GM23338 (cell line): ENCODE results near the gene EIF3B. TPM values are rescaled to one million over a fixed set of nuclear protein-coding genes. Genes with fewer than 3 reads are reported as not detected.

ENCODE experiments used
- ATAC-seq: fragments of 200-7000 bp; cut with Tn5 transposase; 3 replicates; pipeline ENCODE4 v1.9.1; 2020
- DNase-seq: peaks from one replicate; pipeline ENCODE4 v3.0.0-alpha.2; 2015; ENCODE audit warnings: low spot score
- H2AFZ ChIP-seq: fragments of 200-600 bp; sonication (generic); 2 replicates; pipeline ENCODE4 v1.8.0; 2016; ENCODE audit warnings: antibody characterized with exemption, mild to moderate bottlenecking, moderate library complexity
- H3F3A ChIP-seq: fragments of 200-600 bp; sonication (generic); replicated peaks from 2 replicates; pipeline ENCODE4 v1.8.0; 2017; ENCODE audit warnings: antibody characterized with exemption, mixed run types, low read depth
- H3K27ac ChIP-seq: fragments of 200-600 bp; sonication (generic); 2 replicates; pipeline ENCODE4 v1.6.1; 2016; ENCODE audit warnings: low read depth
- H3K27me3 ChIP-seq: fragments of 200-600 bp; sonication (generic); 2 replicates; pipeline ENCODE4 v1.8.0; 2016; ENCODE audit warnings: mild to moderate bottlenecking, mixed run types, moderate library complexity; ENCODE audit not compliant: insufficient read depth
- H3K36me3 ChIP-seq: fragments of 200-600 bp; sonication (generic); 2 replicates; pipeline ENCODE4 v1.8.0; 2016; ENCODE audit warnings: mild to moderate bottlenecking; ENCODE audit not compliant: insufficient read depth
- H3K4me1 ChIP-seq: fragments of 200-600 bp; sonication (generic); 2 replicates; pipeline ENCODE4 v1.8.0; 2016; ENCODE audit warnings: mild to moderate bottlenecking, moderate library complexity; ENCODE audit not compliant: insufficient read depth
- H3K4me2 ChIP-seq: fragments of 200-600 bp; sonication (generic); 2 replicates; pipeline ENCODE4 v1.7.1; 2017; ENCODE audit warnings: mixed run types
- H3K4me3 ChIP-seq: fragments of 200-600 bp; sonication (generic); 2 replicates; pipeline ENCODE4 v1.6.1; 2016; ENCODE audit warnings: mixed run types
- H3K79me2 ChIP-seq: fragments of 200-600 bp; sonication (generic); replicated peaks from 2 replicates; pipeline ENCODE4 v1.8.0; 2017; ENCODE audit warnings: mild to moderate bottlenecking; ENCODE audit not compliant: insufficient read depth
- H3K9me2 ChIP-seq: fragments of 200-600 bp; sonication (generic); 2 replicates; pipeline ENCODE4 v1.8.0; 2017; ENCODE audit not compliant: insufficient read depth
- H4K20me1 ChIP-seq: fragments of 200-600 bp; sonication (generic); replicated peaks from 2 replicates; pipeline ENCODE4 v1.8.0; 2017; ENCODE audit warnings: mild to moderate bottlenecking; ENCODE audit not compliant: insufficient read depth
- H3K27ac Mint-ChIP-seq: 2 replicates; pipeline ENCODE4 v1.8.0; 2020; ENCODE audit warnings: inconsistent platforms, mild to moderate bottlenecking, moderate library complexity, mixed read lengths
- H3K27me3 Mint-ChIP-seq: 3 replicates; pipeline ENCODE4 v1.8.0; 2022; ENCODE audit warnings: low read depth, mild to moderate bottlenecking, moderate library complexity, mixed read lengths, inconsistent platforms; ENCODE audit not compliant: insufficient read depth, poor library complexity
- H3K36me3 Mint-ChIP-seq: 3 replicates; pipeline ENCODE4 v1.8.0; 2021; ENCODE audit warnings: low read depth, mild to moderate bottlenecking, inconsistent platforms, moderate library complexity, mixed read lengths
- H3K4me1 Mint-ChIP-seq: 3 replicates; pipeline ENCODE4 v1.8.0; 2020; ENCODE audit warnings: mild to moderate bottlenecking, inconsistent platforms, mixed read lengths
- H3K4me3 Mint-ChIP-seq: 3 replicates; pipeline ENCODE4 v1.8.0; 2021; ENCODE audit warnings: moderate library complexity, mild to moderate bottlenecking, inconsistent platforms, mixed read lengths
- H3K9me3 Mint-ChIP-seq: 3 replicates; pipeline ENCODE4 v1.8.0; 2020; ENCODE audit warnings: moderate library complexity, mild to moderate bottlenecking, inconsistent platforms, mixed read lengths
- CREB1 ChIP-seq: fragments of 250-450 bp; sonication (Bioruptor Pico); IDR thresholded peaks from 2 replicates; pipeline ENCODE4 v1.5.0; 2020; ENCODE audit warnings: low read depth, mild to moderate bottlenecking, moderate library complexity
- CTCF ChIP-seq, 2 experiments: fragments of 200-600 bp in 1 of 2; sonication (generic) in 1 of 2; conservative IDR thresholded peaks; 2 replicates each; pipeline versions ENCODE4 v1.5.1 to v1.6.1; 2016 to 2017; ENCODE audit warnings: antibody characterized with exemption in 2 of 2, low read depth in 2 of 2, mild to moderate bottlenecking in 2 of 2, moderate library complexity in 1 of 2
- EZH2phosphoT487 ChIP-seq: fragments of 200-600 bp; sonication (generic); IDR thresholded peaks from one replicate; pipeline ENCODE4 v1.8.1; 2018; ENCODE audit warnings: antibody characterized with exemption; ENCODE audit not compliant: unreplicated experiment
- NANOG ChIP-seq: IDR thresholded peaks from 2 replicates; pipeline ENCODE4 v1.6.1; 2016; ENCODE audit warnings: antibody characterized with exemption, borderline replicate concordance
- POLR2AphosphoS5 ChIP-seq: IDR thresholded peaks from 2 replicates; pipeline ENCODE4 v1.6.1; 2016; ENCODE audit warnings: antibody characterized with exemption, low read depth
- REST ChIP-seq: IDR thresholded peaks from one replicate; pipeline ENCODE4 v1.6.1; 2018; ENCODE audit warnings: antibody characterized with exemption; ENCODE audit not compliant: unreplicated experiment
- STAT1 ChIP-seq: IDR thresholded peaks from one replicate; pipeline ENCODE4 v1.6.1; 2016; ENCODE audit warnings: antibody characterized with exemption; ENCODE audit not compliant: unreplicated experiment
- ZNF462 ChIP-seq: fragments of 250-450 bp; sonication (Bioruptor Pico); IDR thresholded peaks from 2 replicates; pipeline ENCODE4 v1.5.0; 2020; ENCODE audit warnings: mild to moderate bottlenecking, moderate library complexity
- polyA plus RNA-seq: library from polyadenylated mRNA; unstranded; fragments of >200 nt; fragmentation: Nextera tagmentation; extraction: Ambion mirVana; gene quantifications from 2 replicates; pipeline ENCODE4 v1.2.1, GENCODE V29; 2016
- total RNA-seq: library from RNA; depleted of rRNA; stranded (reverse); fragments of >200 nt; shearing (Covaris generic); gene quantifications from 2 replicates; pipeline ENCODE4 v1.2.3, GENCODE V29; 2014

EIF3B gene
- total and polyA plus RNA-seq, 2 experiments from 2014 or later = 106 to 355 TPM

DNA sequence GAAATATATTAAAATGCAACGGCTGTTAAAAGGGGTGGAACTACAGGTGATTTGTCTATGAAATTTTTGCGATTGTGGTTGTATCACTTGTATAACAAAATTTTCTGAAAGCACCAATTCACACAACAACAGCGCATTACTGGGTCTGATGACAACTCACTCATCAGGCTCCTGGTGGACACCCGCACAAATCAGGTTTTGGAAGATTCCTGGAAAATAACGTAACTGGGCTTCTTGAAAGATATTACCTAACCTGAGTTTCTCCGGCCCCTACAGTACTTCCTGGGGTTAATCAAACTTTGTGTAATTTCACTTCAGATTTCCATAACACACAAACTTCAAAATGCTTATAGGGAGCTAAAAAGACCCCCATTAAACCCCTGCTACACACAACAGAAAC, 47.9 kb upstream of the EIF3B start (continued):
- TF ChIP-seq ZNF462 (CRISPR knock-in tag) (no peak), NANOG (no peak)

GRCh38 chr7:2307690-2308107, 46.9 kb upstream of the EIF3B start:
- Histone ChIP-seq H3K9me2 (no peaks in the 10 kb centered on the region), H3K4me3 (no peak overlapping the region), H3K4me1 (peaks cover 14% of the 10 kb centered on the region), H3K36me3 (no peaks in the 10 kb centered on the region), H2AFZ (no peak overlapping the region), H3K79me2 (peaks cover 74% of the 10 kb centered on the region), H3F3A (0 out of 2 replicates have a peak, but pooled peaks cover 8% of the 10 kb centered on the region), H3K27me3 (no peaks in the 10 kb centered on the region), H3K4me2 (no peak overlapping the region), H3K27ac (peak overlapping the region; percentile 78), H4K20me1 (no peaks in the 10 kb centered on the region)
- Mint-ChIP-seq H3K9me3 (peaks cover 15% of the 10 kb centered on the region; the same call in 2 of the 3 replicates), H3K4me1 (peaks cover 22% of the 10 kb centered on the region), H3K27ac (no peak overlapping the region; the same call in 1 of the 2 replicates), H3K36me3 (peaks cover 19% of the 10 kb centered on the region), H3K27me3 (peaks cover 5% of the 10 kb centered on the region), H3K4me3 (no peak overlapping the region)
- DNase-seq (no peak), ATAC-seq (peak; percentile 13; the same call in 2 of the 3 replicates)
- TF ChIP-seq REST = no peak
- no peak for TF ChIP-seq CTCF (conservative IDR thresholded peaks at IDR 0.05; ENCODE audit: low read depth in 2 of 2)
- no peak for TF ChIP-seq POLR2AphosphoS5
- TF ChIP-seq EZH2phosphoT487 = no peak
- TF ChIP-seq CREB1 (CRISPR knock-in tag) = no peak
- no peak for TF ChIP-seq STAT1
